Effector CD8-positive, alpha-beta T cell (primary cell): ENCODE measurements around the gene GPATCH2L.

Experiments used
- DNase-seq: peaks from one replicate; lab custom pipeline; 2025; lab: John Stamatoyannopoulos, UW

GPATCH2L gene

DNA sequence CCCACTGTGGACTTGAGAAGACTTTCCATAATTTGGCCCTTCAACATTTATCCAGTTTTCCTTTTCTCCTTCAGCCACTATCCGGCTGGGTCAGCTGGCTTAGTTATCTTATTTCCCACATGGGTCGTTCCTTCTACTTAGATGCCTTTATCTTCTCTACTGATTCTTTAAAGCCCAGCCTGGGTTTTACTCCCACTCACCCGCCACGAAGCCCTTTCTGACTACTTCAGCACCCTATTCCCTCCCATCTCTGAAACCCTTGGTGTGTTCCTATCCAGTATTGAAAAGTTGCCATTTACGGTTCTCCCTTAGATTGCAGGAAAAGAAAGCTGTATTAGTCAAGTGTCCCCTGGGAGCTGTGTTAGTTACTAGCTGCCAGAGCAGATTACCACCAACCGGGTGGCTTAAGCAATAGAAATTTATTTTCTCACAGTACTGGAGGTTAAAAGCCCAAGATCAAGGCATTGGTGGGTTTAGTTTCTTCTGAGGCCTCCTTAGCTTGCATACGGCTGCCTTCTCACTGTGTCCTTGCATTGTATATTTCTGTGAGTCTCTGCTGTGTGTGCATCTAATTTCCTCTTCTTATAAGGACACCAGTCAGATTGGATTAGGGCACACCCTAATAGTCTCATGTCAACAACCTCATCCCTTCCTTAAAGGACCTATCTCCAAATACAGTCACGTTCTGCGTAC is 105.5 kb downstream of the GPATCH2L start:
- no peak for DNase-seq

DNA sequence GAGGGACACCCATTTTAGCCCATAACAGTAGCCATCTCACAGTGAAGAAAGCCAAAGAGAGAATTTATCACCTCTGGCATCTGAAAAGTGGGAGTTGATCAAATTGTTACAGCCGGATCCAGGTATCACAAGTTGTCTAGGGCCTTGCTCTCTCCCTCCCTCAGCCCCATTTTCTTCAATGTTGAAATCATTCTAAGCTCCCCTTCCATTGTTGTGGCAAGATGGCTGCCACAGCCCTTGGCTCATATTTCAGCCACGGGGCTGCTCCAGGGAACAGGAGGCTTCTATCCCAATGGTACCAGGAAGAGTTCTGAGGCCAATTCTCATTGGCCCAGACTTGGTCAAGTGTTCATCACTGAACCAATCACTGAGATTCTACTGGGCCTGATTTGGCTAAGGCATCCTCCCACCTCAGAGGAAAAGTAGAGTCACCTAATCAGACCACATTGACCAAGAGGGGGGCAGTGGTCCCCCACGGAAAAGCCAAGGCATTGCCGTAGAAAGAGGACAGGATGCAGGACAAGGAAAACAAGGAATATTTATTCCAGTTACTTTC is 106.2 kb downstream of the GPATCH2L start:
- DNase-seq: no peak

DNA sequence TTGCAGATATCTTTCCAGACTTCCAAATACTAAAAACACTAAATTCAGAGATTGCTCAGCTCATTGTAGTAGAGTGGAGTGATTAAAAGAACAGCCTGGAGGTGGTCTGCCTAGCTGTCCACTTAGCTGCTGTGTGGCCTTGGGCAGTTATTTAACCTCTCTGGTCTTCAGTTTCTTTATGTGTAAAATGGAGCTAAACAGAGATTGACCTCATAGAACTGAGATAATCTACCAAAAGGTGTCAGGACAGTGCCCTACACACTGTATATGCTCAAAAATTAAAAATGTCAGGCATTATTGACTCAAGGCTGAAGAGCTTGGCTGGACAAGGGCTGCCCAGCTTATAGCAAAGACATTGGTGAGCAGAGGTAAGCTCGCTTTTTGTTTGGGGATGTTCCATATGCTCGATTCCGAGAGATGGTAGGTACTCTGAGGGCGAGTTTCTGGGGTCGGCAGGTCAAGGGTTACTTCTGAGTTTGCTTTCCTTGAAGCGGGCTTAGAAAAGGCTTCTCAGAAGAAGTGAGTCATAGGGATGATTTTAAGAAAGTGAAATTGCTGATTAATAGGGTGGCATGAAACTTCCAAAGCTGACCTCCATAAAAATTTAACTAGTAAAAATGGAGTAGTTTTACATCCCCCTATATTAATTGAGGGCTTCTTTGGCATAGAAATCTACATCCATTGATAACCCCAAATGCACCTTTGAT is 107.5 kb downstream of the GPATCH2L start:
- no peak for DNase-seq

DNA sequence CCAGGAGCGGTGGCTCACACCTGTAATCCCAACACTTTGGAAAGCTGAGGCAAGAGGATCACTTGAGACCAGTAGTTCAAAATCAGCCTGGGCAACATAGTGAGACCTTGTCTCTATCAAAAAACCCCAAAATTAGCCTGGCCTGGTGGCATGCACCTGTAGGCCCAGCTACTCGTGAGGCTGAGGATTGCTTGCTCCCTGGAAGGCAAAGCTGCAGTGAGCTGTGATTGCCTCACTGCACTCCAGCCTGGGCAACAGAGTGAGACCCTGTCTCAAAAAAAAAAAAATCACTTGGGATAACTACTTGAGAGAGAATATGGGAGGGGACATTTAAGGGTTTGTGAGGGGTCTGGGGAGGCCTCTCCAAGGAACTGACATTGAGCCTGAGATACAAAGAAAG is 109.0 kb downstream of the GPATCH2L start:
- no peak for DNase-seq

DNA sequence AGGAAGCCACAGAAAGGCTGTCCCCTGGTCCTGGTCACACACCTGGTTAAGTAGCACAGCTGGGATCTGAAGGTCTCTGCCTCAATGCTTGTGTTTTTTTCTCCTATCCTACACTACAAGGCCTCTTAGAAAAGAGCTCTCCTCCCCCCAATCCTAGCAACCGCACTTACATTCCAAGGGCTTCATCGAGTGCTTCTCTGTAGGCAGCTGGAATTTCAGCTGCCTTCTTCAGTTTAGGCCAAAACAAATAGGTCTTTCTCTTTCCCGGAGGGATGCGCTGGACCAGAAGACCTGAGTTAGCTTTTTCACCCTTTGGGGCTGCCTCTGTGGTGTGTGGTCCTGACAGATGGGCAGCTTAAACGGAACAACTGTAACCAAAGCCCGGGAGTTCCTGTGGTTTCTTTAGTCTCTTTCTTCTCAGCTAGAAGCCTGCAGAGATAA is 109.7 kb downstream of the GPATCH2L start:
- no peak for DNase-seq

DNA sequence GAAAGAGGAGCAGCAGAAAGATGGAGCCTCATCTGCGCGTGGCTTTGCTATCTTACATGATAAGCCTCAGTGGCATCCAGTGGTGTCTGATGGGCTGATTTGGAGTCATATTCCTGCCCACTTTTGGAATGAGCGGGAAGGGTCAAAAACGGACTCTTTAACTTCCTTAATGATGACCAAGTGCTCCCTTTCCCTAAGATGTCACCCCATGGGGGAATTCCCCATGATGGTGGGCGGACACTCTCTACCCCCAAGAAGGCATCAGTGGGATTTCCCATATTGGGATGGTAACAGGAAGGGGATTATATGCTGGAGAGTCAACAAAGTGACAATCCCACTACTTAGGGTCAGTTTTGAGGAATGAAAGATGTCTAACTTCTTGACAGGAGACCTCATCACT is 110.9 kb downstream of the GPATCH2L start:
- DNase-seq: no peak
